Activated naive CD8-positive, alpha-beta T cell treated with anti-CD3 and anti-CD28 coated beads, Interleukin-2, amount 50 U/mL, for 24 hours (primary cell): ENCODE results near the gene DENND1B.

Experiments used
- ATAC-seq: fragments of 150-1000 bp; cut with Tn5 transposase; one replicate; pipeline ENCODE4 v1.10.0; 2021
- DNase-seq: peaks from one replicate; pipeline ENCODE4 v3.0.0; 2021
- H3K27ac Mint-ChIP-seq: one replicate; pipeline ENCODE4 v1.8.0; 2021; ENCODE audit warnings: mild to moderate bottlenecking, mixed read lengths
- H3K27me3 Mint-ChIP-seq: one replicate; pipeline ENCODE4 v1.8.0; 2021; ENCODE audit warnings: mixed read lengths
- H3K36me3 Mint-ChIP-seq: one replicate; pipeline ENCODE4 v1.8.0; 2021; ENCODE audit warnings: low read depth, mixed read lengths
- H3K4me1 Mint-ChIP-seq: one replicate; pipeline ENCODE4 v1.8.0; 2021; ENCODE audit warnings: mixed read lengths
- H3K4me3 Mint-ChIP-seq: one replicate; pipeline ENCODE4 v1.8.0; 2021; ENCODE audit warnings: mild to moderate bottlenecking, moderate library complexity, mixed read lengths
- H3K9me3 Mint-ChIP-seq: one replicate; pipeline ENCODE4 v1.8.0; 2021; ENCODE audit warnings: mixed read lengths

Gene DENND1B

GRCh38 chr1:197692965-197693364 lies 82.3 kb downstream of the DENND1B start:
- H3K4me1 Mint-ChIP-seq: peaks cover 17% of the 10 kb centered on the region
- H3K27me3 Mint-ChIP-seq: no peaks in the 10 kb centered on the region
- no peak for ATAC-seq
- H3K36me3 Mint-ChIP-seq: peaks cover 21% of the 10 kb centered on the region
- H3K4me3 Mint-ChIP-seq: no peak overlapping the region
- DNase-seq: no peak
- no peak overlapping the region for H3K27ac Mint-ChIP-seq
- H3K9me3 Mint-ChIP-seq: peaks cover 12% of the 10 kb centered on the region

GRCh38 chr1:197691816-197692215 lies 83.5 kb downstream of the DENND1B start:
- H3K4me1 Mint-ChIP-seq: peaks cover 14% of the 10 kb centered on the region
- no peak overlapping the region for H3K27ac Mint-ChIP-seq
- H3K36me3 Mint-ChIP-seq: peaks cover 22% of the 10 kb centered on the region
- DNase-seq (no peak), ATAC-seq (no peak)
- H3K27me3 Mint-ChIP-seq: no peaks in the 10 kb centered on the region
- H3K4me3 Mint-ChIP-seq: no peak overlapping the region
- H3K9me3 Mint-ChIP-seq: peaks cover 12% of the 10 kb centered on the region

- Mint-ChIP-seq H3K36me3 (peaks cover 22% of the 10 kb centered on the region), H3K27me3 (no peaks in the 10 kb centered on the region), H3K9me3 (peaks cover 12% of the 10 kb centered on the region), H3K4me1 (peaks cover 20% of the 10 kb centered on the region), H3K4me3 (no peak overlapping the region), H3K27ac (no peak overlapping the region)
- ATAC-seq (no peak), DNase-seq (no peak)
These were observed 85.2 kb downstream of the DENND1B start for GRCh38 chr1:197690074-197690473.

GRCh38 chr1:197688233-197688632 lies 87.0 kb downstream of the DENND1B start:
- ATAC-seq: no peak
- DNase-seq: no peak
- no peaks in the 10 kb centered on the region for H3K27me3 Mint-ChIP-seq
- H3K27ac Mint-ChIP-seq: no peak overlapping the region
- peaks cover 22% of the 10 kb centered on the region for H3K36me3 Mint-ChIP-seq
- no peak overlapping the region for H3K4me3 Mint-ChIP-seq
- H3K4me1 Mint-ChIP-seq: peaks cover 16% of the 10 kb centered on the region
- peaks cover 12% of the 10 kb centered on the region for H3K9me3 Mint-ChIP-seq

- no peak for ATAC-seq
- peaks cover 12% of the 10 kb centered on the region for H3K4me1 Mint-ChIP-seq
- no peak for DNase-seq
- peaks cover 24% of the 10 kb centered on the region for H3K36me3 Mint-ChIP-seq
- no peak overlapping the region for H3K27ac Mint-ChIP-seq
- H3K4me3 Mint-ChIP-seq: no peak overlapping the region
- H3K27me3 Mint-ChIP-seq: no peaks in the 10 kb centered on the region
- H3K9me3 Mint-ChIP-seq: peaks cover 12% of the 10 kb centered on the region
These were observed 88.5 kb downstream of the DENND1B start for GRCh38 chr1:197686702-197687355.

GRCh38 chr1:197686231-197686630 lies 89.0 kb downstream of the DENND1B start:
- no peak overlapping the region for H3K4me3 Mint-ChIP-seq
- H3K27me3 Mint-ChIP-seq: no peaks in the 10 kb centered on the region
- no peak for ATAC-seq
- no peak overlapping the region for H3K27ac Mint-ChIP-seq
- peaks cover 10% of the 10 kb centered on the region for H3K4me1 Mint-ChIP-seq
- H3K9me3 Mint-ChIP-seq: peaks cover 12% of the 10 kb centered on the region
- DNase-seq: no peak
- H3K36me3 Mint-ChIP-seq: peaks cover 24% of the 10 kb centered on the region

- no peak overlapping the region for H3K27ac Mint-ChIP-seq
- no peak for ATAC-seq
These were observed 89.5 kb downstream of the DENND1B start for GRCh38 chr1:197685785-197686184.

GRCh38 chr1:197683895-197684553 lies 91.3 kb downstream of the DENND1B start:
- no peak for ATAC-seq

More at GRCh38 chr1:197685785-197686184, 89.5 kb downstream of the DENND1B start:
- H3K4me1 Mint-ChIP-seq: peaks cover 10% of the 10 kb centered on the region
- H3K27me3 Mint-ChIP-seq: no peaks in the 10 kb centered on the region
- H3K36me3 Mint-ChIP-seq: peaks cover 24% of the 10 kb centered on the region
- H3K9me3 Mint-ChIP-seq: peaks cover 12% of the 10 kb centered on the region
- H3K4me3 Mint-ChIP-seq: no peak overlapping the region
- DNase-seq: no peak

GRCh38 chr1:197683280-197683679 lies 92.0 kb downstream of the DENND1B start:
- DNase-seq (no peak), ATAC-seq (no peak)
- no peak overlapping the region for H3K4me3 Mint-ChIP-seq
- H3K9me3 Mint-ChIP-seq: no peaks in the 10 kb centered on the region
- H3K4me1 Mint-ChIP-seq: peaks cover 10% of the 10 kb centered on the region
- no peak overlapping the region for H3K27ac Mint-ChIP-seq
- H3K36me3 Mint-ChIP-seq: peaks cover 7% of the 10 kb centered on the region
- H3K27me3 Mint-ChIP-seq: no peaks in the 10 kb centered on the region

More at GRCh38 chr1:197683895-197684553, 91.3 kb downstream of the DENND1B start:
- DNase-seq: no peak
- Mint-ChIP-seq H3K27ac (no peak overlapping the region), H3K27me3 (no peaks in the 10 kb centered on the region), H3K36me3 (peaks cover 14% of the 10 kb centered on the region), H3K9me3 (peaks cover 7% of the 10 kb centered on the region), H3K4me3 (no peak overlapping the region), H3K4me1 (peaks cover 10% of the 10 kb centered on the region)

GRCh38 chr1:197680311-197680710 lies 95.0 kb downstream of the DENND1B start:
- DNase-seq (no peak), ATAC-seq (no peak)
- no peaks in the 10 kb centered on the region for H3K4me1 Mint-ChIP-seq
- no peaks in the 10 kb centered on the region for H3K27me3 Mint-ChIP-seq
- H3K9me3 Mint-ChIP-seq: no peaks in the 10 kb centered on the region
- H3K36me3 Mint-ChIP-seq: peaks cover 3% of the 10 kb centered on the region
- H3K27ac Mint-ChIP-seq: no peak overlapping the region
- no peak overlapping the region for H3K4me3 Mint-ChIP-seq

- Mint-ChIP-seq H3K9me3 (no peaks in the 10 kb centered on the region), H3K4me3 (no peak overlapping the region), H3K36me3 (peaks cover 3% of the 10 kb centered on the region), H3K27me3 (no peaks in the 10 kb centered on the region), H3K4me1 (no peaks in the 10 kb centered on the region), H3K27ac (no peak overlapping the region)
- no peak for ATAC-seq
- no peak for DNase-seq
These were observed 97.5 kb downstream of the DENND1B start for GRCh38 chr1:197677752-197678295.

- no peaks in the 10 kb centered on the region for H3K27me3 Mint-ChIP-seq
- H3K27ac Mint-ChIP-seq: no peak overlapping the region
- H3K36me3 Mint-ChIP-seq: no peaks in the 10 kb centered on the region
- H3K9me3 Mint-ChIP-seq: no peaks in the 10 kb centered on the region
- no peak for DNase-seq
- no peaks in the 10 kb centered on the region for H3K4me1 Mint-ChIP-seq
- ATAC-seq: no peak
- no peak overlapping the region for H3K4me3 Mint-ChIP-seq
These were observed 98.0 kb downstream of the DENND1B start for GRCh38 chr1:197677313-197677712.

GRCh38 chr1:197675583-197676208 lies 99.6 kb downstream of the DENND1B start:
- H3K4me3 Mint-ChIP-seq: no peak overlapping the region
- H3K4me1 Mint-ChIP-seq: no peaks in the 10 kb centered on the region
- H3K27ac Mint-ChIP-seq: no peak overlapping the region
- DNase-seq (no peak), ATAC-seq (no peak)
- H3K9me3 Mint-ChIP-seq: no peaks in the 10 kb centered on the region
- H3K36me3 Mint-ChIP-seq: no peaks in the 10 kb centered on the region
- H3K27me3 Mint-ChIP-seq: no peaks in the 10 kb centered on the region

GRCh38 chr1:197674286-197674685 lies 101.0 kb downstream of the DENND1B start:
- Mint-ChIP-seq H3K27me3 (no peaks in the 10 kb centered on the region), H3K36me3 (no peaks in the 10 kb centered on the region), H3K9me3 (no peaks in the 10 kb centered on the region), H3K4me3 (no peak overlapping the region), H3K27ac (no peak overlapping the region), H3K4me1 (no peaks in the 10 kb centered on the region)
- DNase-seq (no peak), ATAC-seq (no peak)

- H3K4me3 Mint-ChIP-seq: no peak overlapping the region
- no peaks in the 10 kb centered on the region for H3K9me3 Mint-ChIP-seq
- no peak for DNase-seq
- no peak for ATAC-seq
- H3K36me3 Mint-ChIP-seq: no peaks in the 10 kb centered on the region
- no peaks in the 10 kb centered on the region for H3K4me1 Mint-ChIP-seq
- no peak overlapping the region for H3K27ac Mint-ChIP-seq
- H3K27me3 Mint-ChIP-seq: no peaks in the 10 kb centered on the region
These were observed 102.0 kb downstream of the DENND1B start for GRCh38 chr1:197673292-197673691.
